ENCODE measurements around the gene HOXA3.

- TF ChIP-seq POLR2AphosphoS5 (IDR thresholded peaks at IDR 0.05): no peak
- no peak for TF ChIP-seq CTCF (IDR thresholded peaks at IDR 0.05)
These were observed 54.5 kb downstream of the HOXA3 start for GRCh38 chr7:27097686-27098577.
